Limb (tissue), 2 donors: Measurements from ENCODE around the gene UBAP2.
A peak's percentile ranks its signal among the peaks of the same experiment; 100 is the strongest.

ENCODE experiments used
- DNase-seq, 2 donors: peaks; one replicate each; pipeline ENCODE4 v3.0.0-alpha.2; 2016; ENCODE audit errors: extremely low spot score in 2 of 2

UBAP2 gene

GRCh38 chr9:33923998-33924701, 124.5 kb downstream of the UBAP2 start:
- DNase-seq, result no peak

GRCh38 chr9:33923079-33923478, 125.6 kb downstream of the UBAP2 start:
- no peak for DNase-seq

- DNase-seq, result no peak
These were observed 126.5 kb downstream of the UBAP2 start for GRCh38 chr9:33921967-33922895.

- DNase-seq, result no peak
These were observed 129.3 kb downstream of the UBAP2 start for GRCh38 chr9:33919276-33919897.

GRCh38 chr9:33917036-33917435, 131.7 kb downstream of the UBAP2 start:
- no peak for DNase-seq

GRCh38 chr9:33914887-33915628, 133.6 kb downstream of the UBAP2 start:
- DNase-seq, result no peak

- no peak for DNase-seq
These were observed 135.1 kb downstream of the UBAP2 start for GRCh38 chr9:33913541-33913940.

GRCh38 chr9:33908749-33909148, 139.9 kb downstream of the UBAP2 start:
- no peak for DNase-seq

GRCh38 chr9:33908114-33908513, 140.6 kb downstream of the UBAP2 start:
- no peak for DNase-seq

- DNase-seq, result no peak
These were observed 141.3 kb downstream of the UBAP2 start for GRCh38 chr9:33907347-33907746.

- no peak for DNase-seq
These were observed 141.9 kb downstream of the UBAP2 start for GRCh38 chr9:33906769-33907168.

- no peak for DNase-seq
These were observed 143.6 kb downstream of the UBAP2 start for GRCh38 chr9:33905137-33905536.

GRCh38 chr9:33903157-33903780, 145.4 kb downstream of the UBAP2 start:
- no peak for DNase-seq

GRCh38 chr9:33894316-33894715, 154.4 kb downstream of the UBAP2 start:
- DNase-seq, result no peak

GRCh38 chr9:33893861-33894260, 154.8 kb downstream of the UBAP2 start:
- no peak for DNase-seq

- DNase-seq, result no peak
These were observed 162.7 kb downstream of the UBAP2 start for GRCh38 chr9:33885948-33886347.

GRCh38 chr9:33884856-33885701, 163.6 kb downstream of the UBAP2 start:
- peak; percentile 51 for DNase-seq

GRCh38 chr9:33881635-33882034, 167.1 kb downstream of the UBAP2 start:
- DNase-seq, result no peak

- DNase-seq, result no peak
These were observed 168.2 kb downstream of the UBAP2 start for GRCh38 chr9:33880211-33881089.
